D721Med (cell line): Measurements from ENCODE around the gene DYRK1A.

Source experiments
- DNase-seq: peaks from one replicate; pipeline ENCODE4 v3.0.0; 2011; ENCODE audit warnings: low spot score; ENCODE audit not compliant: insufficient read length
- FAIRE-seq: peaks from 2 replicates; lab custom pipeline; 2011; peaks lifted over from hg19 to GRCh38; lab: Jason Lieb, UNC
- TF ChIP-seq, protein P1 (sequence below): IDR thresholded peaks from 2 replicates; pipeline ENCODE4 v1.5.1; 2012; ENCODE audit warnings: mild to moderate bottlenecking, control low read depth; ENCODE audit not compliant: insufficient read depth; ENCODE audit errors: missing control alignments

The DYRK1A gene

DNA sequence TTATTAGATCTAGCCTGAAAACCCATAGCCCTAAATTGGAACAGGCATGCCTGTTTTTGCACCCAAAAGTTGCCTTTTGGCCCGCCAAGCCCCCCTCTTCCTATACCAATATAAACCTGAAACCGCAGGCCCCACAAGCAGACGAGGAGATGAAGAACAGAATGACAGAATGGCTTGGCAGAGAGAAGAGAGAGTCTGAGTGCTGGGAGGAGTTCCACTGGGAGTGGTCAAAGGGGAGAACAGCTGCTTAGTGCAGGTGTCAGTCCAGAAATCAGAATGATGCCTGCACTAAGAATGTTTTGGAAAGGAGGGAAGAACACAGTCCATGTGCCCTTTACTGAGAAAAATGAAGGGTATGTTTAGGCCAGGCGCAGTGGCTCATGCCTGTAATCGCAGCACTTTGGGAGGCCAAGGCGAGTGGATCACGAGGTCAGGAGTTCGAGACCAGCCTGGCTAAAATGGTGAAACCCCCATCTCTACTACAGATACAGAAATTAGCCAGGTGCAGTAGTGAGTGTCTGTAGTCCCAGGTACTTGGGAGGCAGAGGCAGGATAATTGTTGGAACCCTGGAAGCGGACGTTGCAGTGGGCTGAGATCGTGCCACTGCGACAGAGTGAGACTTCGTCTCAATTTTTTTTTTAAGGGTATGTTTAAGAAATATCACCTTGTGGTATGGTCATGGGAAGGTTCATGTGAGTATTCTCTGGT, 9.4 kb downstream of the DYRK1A start:
- FAIRE-seq (no peak), DNase-seq (no peak)

DNA sequence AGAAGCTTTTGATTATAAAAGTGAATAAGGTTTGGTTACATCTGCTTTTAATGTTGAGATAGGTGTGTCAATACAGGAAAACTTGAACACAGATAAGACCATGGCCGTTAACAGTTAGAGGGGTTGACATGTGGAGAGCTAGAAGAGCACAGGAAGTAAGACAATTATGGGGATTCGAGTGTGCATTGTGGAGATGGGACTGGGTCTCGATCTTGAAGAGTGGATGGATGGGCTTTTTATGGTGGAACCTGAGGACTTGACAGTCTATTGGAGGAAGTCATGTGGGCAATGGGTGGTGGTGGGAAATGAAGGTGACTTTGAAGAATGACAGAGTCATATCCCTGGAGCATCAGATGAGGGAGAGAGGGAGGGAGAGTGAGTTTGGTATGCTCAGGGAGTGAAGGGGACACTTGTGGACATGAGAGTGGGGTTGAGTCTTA, 12.1 kb downstream of the DYRK1A start:
- DNase-seq (no peak), FAIRE-seq (no peak)

More for the DNA sequence above, 9.4 kb downstream of the DYRK1A start:
- TF ChIP-seq, protein P1, sequence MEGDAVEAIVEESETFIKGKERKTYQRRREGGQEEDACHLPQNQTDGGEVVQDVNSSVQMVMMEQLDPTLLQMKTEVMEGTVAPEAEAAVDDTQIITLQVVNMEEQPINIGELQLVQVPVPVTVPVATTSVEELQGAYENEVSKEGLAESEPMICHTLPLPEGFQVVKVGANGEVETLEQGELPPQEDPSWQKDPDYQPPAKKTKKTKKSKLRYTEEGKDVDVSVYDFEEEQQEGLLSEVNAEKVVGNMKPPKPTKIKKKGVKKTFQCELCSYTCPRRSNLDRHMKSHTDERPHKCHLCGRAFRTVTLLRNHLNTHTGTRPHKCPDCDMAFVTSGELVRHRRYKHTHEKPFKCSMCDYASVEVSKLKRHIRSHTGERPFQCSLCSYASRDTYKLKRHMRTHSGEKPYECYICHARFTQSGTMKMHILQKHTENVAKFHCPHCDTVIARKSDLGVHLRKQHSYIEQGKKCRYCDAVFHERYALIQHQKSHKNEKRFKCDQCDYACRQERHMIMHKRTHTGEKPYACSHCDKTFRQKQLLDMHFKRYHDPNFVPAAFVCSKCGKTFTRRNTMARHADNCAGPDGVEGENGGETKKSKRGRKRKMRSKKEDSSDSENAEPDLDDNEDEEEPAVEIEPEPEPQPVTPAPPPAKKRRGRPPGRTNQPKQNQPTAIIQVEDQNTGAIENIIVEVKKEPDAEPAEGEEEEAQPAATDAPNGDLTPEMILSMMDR, result no peak

DNA sequence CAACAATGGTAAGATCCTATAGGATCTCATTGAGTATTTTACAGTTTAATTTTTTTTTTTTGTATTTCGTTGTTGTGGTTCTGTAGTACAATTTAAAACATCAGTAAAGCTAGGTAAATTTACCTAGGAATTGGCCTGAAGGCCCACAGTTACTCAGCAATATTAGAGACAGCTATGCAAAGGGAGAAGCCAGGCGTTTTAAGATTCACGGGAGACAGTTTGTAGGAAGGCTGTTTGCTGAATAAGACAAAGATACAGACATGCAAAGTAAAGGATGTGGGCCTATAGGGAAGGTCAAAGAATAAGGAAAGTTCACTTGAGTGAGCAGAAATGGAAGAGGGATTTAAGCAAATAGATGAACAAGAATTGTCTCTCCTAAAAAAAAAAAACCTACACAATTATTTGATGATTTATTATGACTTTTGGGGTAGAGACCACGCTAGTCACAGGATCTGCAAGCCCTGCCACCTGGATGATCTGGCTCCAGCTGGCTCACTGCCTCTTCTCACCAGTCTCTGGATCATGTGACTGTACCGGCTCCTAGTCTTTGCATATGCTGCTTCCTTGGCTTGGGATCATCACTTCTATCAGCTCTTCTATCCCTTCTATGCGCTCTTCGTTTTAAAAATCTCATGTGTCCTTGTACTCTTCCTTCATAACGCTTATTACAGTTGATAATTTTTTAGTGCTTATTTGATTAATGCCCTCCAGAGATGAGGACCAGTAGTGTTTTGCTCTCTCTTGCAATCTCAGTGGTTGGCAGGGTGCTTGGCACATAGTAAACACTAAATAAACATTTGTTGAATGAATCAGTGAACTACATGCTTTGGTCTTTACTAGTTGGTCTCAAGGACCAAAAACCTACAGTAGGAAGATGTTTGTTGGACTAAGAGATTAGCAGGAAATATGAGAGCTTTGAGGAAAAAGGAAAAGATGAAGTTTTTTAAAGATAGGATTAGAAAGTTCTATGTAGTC, 14.1 kb downstream of the DYRK1A start:
- DNase-seq (no peak), FAIRE-seq (no peak)
- TF ChIP-seq, protein P1, result no peak

More for the DNA sequence above, 12.1 kb downstream of the DYRK1A start:
- TF ChIP-seq, protein P1, result no peak

DNA sequence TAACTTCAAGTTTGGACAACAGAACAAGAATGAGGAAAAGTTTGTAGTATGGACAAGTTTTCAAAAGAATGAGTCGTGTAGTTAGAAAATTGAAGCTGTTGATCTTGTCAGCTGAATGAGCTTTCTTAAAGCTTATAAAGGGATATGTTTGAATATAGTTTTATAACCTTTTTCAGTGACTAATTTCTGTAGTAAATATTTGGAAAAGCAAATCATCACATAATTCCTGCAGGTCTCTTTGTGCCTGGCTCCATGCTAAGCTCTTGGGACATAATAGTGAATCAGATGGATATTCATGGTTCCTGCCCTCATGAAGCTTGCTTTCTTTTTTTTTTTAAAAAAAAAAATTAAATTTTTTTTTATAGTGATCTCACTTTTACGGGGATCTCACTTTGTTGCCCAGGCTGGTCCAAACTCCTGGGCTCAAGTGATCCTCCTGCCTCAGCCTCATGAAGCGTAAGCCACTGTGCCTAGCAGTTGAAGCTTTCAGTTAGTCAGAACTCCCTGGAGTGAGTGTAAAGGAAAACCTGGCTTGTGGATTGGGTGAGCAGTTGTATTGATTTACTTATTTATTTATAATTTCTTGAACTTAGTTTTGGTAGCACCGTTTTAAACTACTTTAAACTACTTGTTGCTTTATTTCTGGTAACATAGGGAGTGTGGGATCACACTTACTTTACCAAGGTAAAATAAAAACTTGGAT, 15.5 kb downstream of the DYRK1A start:
- no peak for DNase-seq
- no peak for FAIRE-seq
- TF ChIP-seq, protein P1, result no peak

DNA sequence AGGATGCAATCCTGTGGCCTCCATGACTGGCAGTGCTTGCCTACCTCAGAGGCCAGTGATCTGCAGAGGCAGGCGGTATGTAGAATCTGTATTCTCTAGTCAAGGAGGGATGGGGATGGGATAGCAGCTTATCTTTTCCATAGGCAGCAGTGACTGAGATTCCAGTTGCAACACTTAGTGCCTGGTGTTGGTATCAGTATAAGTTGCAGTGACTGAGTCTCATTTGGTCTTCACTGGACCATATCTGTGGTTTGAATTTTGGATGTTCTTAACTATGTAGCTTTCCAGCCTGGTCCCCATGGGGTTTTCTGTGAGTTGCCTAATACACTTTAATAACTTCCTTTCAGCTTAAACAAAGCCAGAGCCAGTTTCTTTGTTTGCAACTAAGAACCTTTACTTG, 16.5 kb downstream of the DYRK1A start:
- DNase-seq, result no peak
- TF ChIP-seq, protein P1, result no peak
- no peak for FAIRE-seq

DNA sequence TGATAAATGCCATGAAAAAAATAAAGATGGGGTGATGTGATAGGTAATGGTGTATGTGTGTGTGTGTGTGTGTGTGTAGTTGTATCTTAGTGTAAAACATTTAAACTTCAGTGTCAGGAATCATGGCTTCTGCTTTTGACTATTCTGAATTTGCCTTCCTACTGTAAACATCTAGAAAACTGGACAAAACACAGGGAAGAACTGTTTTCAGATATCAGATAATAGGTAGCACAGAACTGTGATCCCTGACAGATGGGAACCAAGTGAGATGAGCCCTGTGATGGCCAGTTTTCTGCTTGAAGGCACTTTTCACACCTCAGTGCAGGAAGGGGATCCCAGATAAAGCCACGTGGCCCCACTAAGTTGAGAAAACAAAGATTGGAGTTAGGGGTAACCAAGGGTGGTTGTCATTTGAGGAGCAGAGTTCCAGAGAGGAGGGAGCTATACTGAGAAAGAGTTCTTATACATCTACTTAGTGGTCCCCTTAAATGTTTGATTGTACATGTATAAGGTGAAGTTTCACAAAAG, 17.3 kb downstream of the DYRK1A start:
- TF ChIP-seq, protein P1, result no peak
- DNase-seq, result no peak
- FAIRE-seq, result no peak
